KOPT-K1 (cell line): Measurements from ENCODE around the gene ZNF394.
"Not testable (repeated sequence)": the region's sequence is repeated elsewhere in the genome, so short reads cannot be mapped to it uniquely, and the experiment has no call there.

Experiments
- H3K27ac ChIP-seq: fragments of 200-600 bp; sonication (generic); 2 replicates; pipeline ENCODE4 v1.5.1; 2016; ENCODE audit warnings: antibody characterized with exemption, mild to moderate bottlenecking, low read depth, low read length; ENCODE audit not compliant: poor library complexity, severe bottlenecking
- H3K36me3 ChIP-seq: fragments of 200-600 bp; sonication (generic); 2 replicates; pipeline ENCODE4 v1.5.1; 2017; ENCODE audit warnings: antibody characterized with exemption, mild to moderate bottlenecking, low read length, moderate library complexity; ENCODE audit not compliant: insufficient read depth
- H3K9me3 ChIP-seq: fragments of 200-600 bp; sonication (generic); 2 replicates; pipeline ENCODE4 v1.5.1; 2017; ENCODE audit warnings: antibody characterized with exemption, low read length, mild to moderate bottlenecking; ENCODE audit not compliant: insufficient read depth, poor library complexity, severe bottlenecking

Gene ZNF394

GRCh38 chr7:99504603-99505323, 4.7 kb upstream of the ZNF394 start, which contains the start of gene ZKSCAN5:
ZKSCAN5 (plus strand) TSS chr7:99504662; CDS start chr7:99506045, 1,383 bp downstream.
- H3K9me3 ChIP-seq, result no peaks in the 10 kb centered on the region
- H3K27ac ChIP-seq, result peak within 1 kb of the TSS; percentile 87
- peaks cover 6% of the 10 kb centered on the region; the same call in 1 of the 2 replicates for H3K36me3 ChIP-seq

- no peaks in the 10 kb centered on the region for H3K9me3 ChIP-seq
- H3K36me3 ChIP-seq, result peaks cover 5% of the 10 kb centered on the region; the same call in 1 of the 2 replicates
- H3K27ac ChIP-seq, result peak overlapping the region; percentile 87
Measured at GRCh38 chr7:99504281-99504602, 4.2 kb upstream of the ZNF394 start.

- not testable (repeated sequence) for H3K36me3 ChIP-seq, H3K9me3 ChIP-seq, H3K27ac ChIP-seq
Measured at GRCh38 chr7:99501236-99501635, 1.2 kb upstream of the ZNF394 start.

- Histone ChIP-seq H3K27ac (peak overlapping the region; percentile 77), H3K9me3 (no peaks in the 10 kb centered on the region), H3K36me3 (peaks cover 12% of the 10 kb centered on the region)
Measured at GRCh38 chr7:99500637-99501009, 542 bp upstream of the ZNF394 start.

- Histone ChIP-seq H3K9me3 (peaks cover 7% of the 10 kb centered on the region), H3K27ac (peak overlapping the region; percentile 77), H3K36me3 (peaks cover 25% of the 10 kb centered on the region)
Measured at GRCh38 chr7:99499371-99499720, 735 bp downstream of the ZNF394 start.

- peaks cover 33% of the 10 kb centered on the region for H3K36me3 ChIP-seq
- H3K9me3 ChIP-seq, result peaks cover 15% of the 10 kb centered on the region
- no peak overlapping the region for H3K27ac ChIP-seq
Measured at GRCh38 chr7:99498546-99498944, 1.5 kb downstream of the ZNF394 start.

GRCh38 chr7:99497766-99498545, 2.1 kb downstream of the ZNF394 start:
- Histone ChIP-seq H3K9me3 (peaks cover 21% of the 10 kb centered on the region), H3K36me3 (peaks cover 39% of the 10 kb centered on the region), H3K27ac (no peak overlapping the region)

- peaks cover 24% of the 10 kb centered on the region for H3K9me3 ChIP-seq
- H3K27ac ChIP-seq, result no peak overlapping the region
- peaks cover 67% of the 10 kb centered on the region for H3K36me3 ChIP-seq
Measured at GRCh38 chr7:99493823-99494222, 6.3 kb downstream of the ZNF394 start.

- no peak overlapping the region for H3K27ac ChIP-seq
- H3K36me3 ChIP-seq, result peaks cover 83% of the 10 kb centered on the region
- peaks cover 24% of the 10 kb centered on the region for H3K9me3 ChIP-seq
Measured at GRCh38 chr7:99490878-99491277, 9.2 kb downstream of the ZNF394 start.

GRCh38 chr7:99489235-99489634, 10.8 kb downstream of the ZNF394 start:
- Histone ChIP-seq H3K9me3 (peaks cover 16% of the 10 kb centered on the region), H3K27ac (no peak overlapping the region), H3K36me3 (peaks cover 82% of the 10 kb centered on the region)

GRCh38 chr7:99485094-99485493, 15.0 kb downstream of the ZNF394 start:
- Histone ChIP-seq H3K9me3 (no peaks in the 10 kb centered on the region), H3K36me3 (peaks cover 79% of the 10 kb centered on the region), H3K27ac (no peak overlapping the region)

- Histone ChIP-seq H3K9me3 (no peaks in the 10 kb centered on the region), H3K27ac (no peak overlapping the region), H3K36me3 (peaks cover 82% of the 10 kb centered on the region)
Measured at GRCh38 chr7:99478464-99479440, 21.3 kb downstream of the ZNF394 start.

GRCh38 chr7:99476107-99476506, 24.0 kb downstream of the ZNF394 start:
- H3K9me3 ChIP-seq, result no peaks in the 10 kb centered on the region
- H3K27ac ChIP-seq, result no peak overlapping the region
- H3K36me3 ChIP-seq, result peaks cover 59% of the 10 kb centered on the region

GRCh38 chr7:99473315-99473596, 26.8 kb downstream of the ZNF394 start:
- peak overlapping the region; percentile 68 for H3K27ac ChIP-seq
- H3K9me3 ChIP-seq, result no peaks in the 10 kb centered on the region
- peaks cover 31% of the 10 kb centered on the region for H3K36me3 ChIP-seq
